GM18873 (cell line): ENCODE measurements around the gene CLCN4.
A peak's percentile ranks its signal among the peaks of the same experiment; 100 is the strongest.

ENCODE experiments used
- ATAC-seq: cut with Tn5 transposase; IDR thresholded peaks from one replicate; pipeline ENCODE4 v1.9.1; 2021; ENCODE audit warnings: mild to moderate bottlenecking, moderate library complexity, moderate number of reproducible peaks; ENCODE audit not compliant: unreplicated experiment, low FRiP score

Gene CLCN4

GRCh38 chrX:10165580-10166247, 8.9 kb downstream of the CLCN4 start:
- no peak for ATAC-seq

GRCh38 chrX:10166248-10166716, 9.5 kb downstream of the CLCN4 start:
- no peak for ATAC-seq

GRCh38 chrX:10166731-10167151, 10.0 kb downstream of the CLCN4 start:
- no peak for ATAC-seq

GRCh38 chrX:10167573-10167972, 10.8 kb downstream of the CLCN4 start:
- ATAC-seq, result peak; percentile 63

- no peak for ATAC-seq
These were observed 11.5 kb downstream of the CLCN4 start for GRCh38 chrX:10168226-10168625.

- ATAC-seq, result no peak
These were observed 12.4 kb downstream of the CLCN4 start for GRCh38 chrX:10169175-10169574.

GRCh38 chrX:10171249-10171648, 14.5 kb downstream of the CLCN4 start:
- no peak for ATAC-seq

- ATAC-seq, result no peak
These were observed 16.1 kb downstream of the CLCN4 start for GRCh38 chrX:10172877-10173276.

GRCh38 chrX:10173331-10173900, 16.6 kb downstream of the CLCN4 start:
- no peak for ATAC-seq

- no peak for ATAC-seq
These were observed 17.3 kb downstream of the CLCN4 start for GRCh38 chrX:10174051-10174450.

GRCh38 chrX:10174810-10175209, 18.0 kb downstream of the CLCN4 start:
- ATAC-seq, result no peak

GRCh38 chrX:10175319-10175871, 18.6 kb downstream of the CLCN4 start:
- ATAC-seq, result no peak

- ATAC-seq, result no peak
These were observed 19.6 kb downstream of the CLCN4 start for GRCh38 chrX:10176121-10177003.

- no peak for ATAC-seq
These were observed 20.2 kb downstream of the CLCN4 start for GRCh38 chrX:10177004-10177396.

GRCh38 chrX:10177601-10178000, 20.8 kb downstream of the CLCN4 start:
- ATAC-seq, result no peak

GRCh38 chrX:10178866-10179463, 22.2 kb downstream of the CLCN4 start:
- ATAC-seq, result no peak

- no peak for ATAC-seq
These were observed 27.0 kb downstream of the CLCN4 start for GRCh38 chrX:10183760-10184159.

GRCh38 chrX:10184411-10184810, 27.6 kb downstream of the CLCN4 start:
- no peak for ATAC-seq

- ATAC-seq, result no peak
These were observed 29.6 kb downstream of the CLCN4 start for GRCh38 chrX:10186355-10186754.

GRCh38 chrX:10187421-10187820, 30.6 kb downstream of the CLCN4 start:
- no peak for ATAC-seq
